Measurements from ENCODE around the gene UMAD1.

Gene UMAD1

GRCh38 chr7:7720750-7721621 is 80.4 kb downstream of the UMAD1 start:
- DNase-seq (ENCODE audit: low read depth in 2 of 2, low spot score in 1 of 2) = no peak

- DNase-seq (ENCODE audit: low read depth in 2 of 2, low spot score in 1 of 2) = no peak
Observed at GRCh38 chr7:7731732-7732131, 91.2 kb downstream of the UMAD1 start.

- DNase-seq (ENCODE audit: low read depth in 2 of 2, low spot score in 1 of 2) = no peak
Observed at GRCh38 chr7:7732621-7733281, 92.2 kb downstream of the UMAD1 start.

- no peak for DNase-seq (ENCODE audit: low read depth in 2 of 2, low spot score in 1 of 2)
Observed at GRCh38 chr7:7736671-7737070, 96.1 kb downstream of the UMAD1 start.

- DNase-seq (ENCODE audit: low read depth in 2 of 2, low spot score in 1 of 2) = no peak
Observed at GRCh38 chr7:7737674-7738073, 97.1 kb downstream of the UMAD1 start.

GRCh38 chr7:7738177-7738576 is 97.6 kb downstream of the UMAD1 start:
- DNase-seq (ENCODE audit: low read depth in 2 of 2, low spot score in 1 of 2) = no peak

GRCh38 chr7:7738622-7739021 is 98.1 kb downstream of the UMAD1 start:
- no peak for DNase-seq (ENCODE audit: low read depth in 2 of 2, low spot score in 1 of 2)

GRCh38 chr7:7739204-7740036 is 98.9 kb downstream of the UMAD1 start:
- DNase-seq (ENCODE audit: low read depth in 2 of 2, low spot score in 1 of 2) = no peak

- no peak for DNase-seq (ENCODE audit: low read depth in 2 of 2, low spot score in 1 of 2)
Observed at GRCh38 chr7:7740037-7740355, 99.4 kb downstream of the UMAD1 start.

- DNase-seq (ENCODE audit: low read depth in 2 of 2, low spot score in 1 of 2) = no peak
Observed at GRCh38 chr7:7742223-7742622, 101.7 kb downstream of the UMAD1 start.

- DNase-seq (ENCODE audit: low read depth in 2 of 2, low spot score in 1 of 2) = no peak
Observed at GRCh38 chr7:7745258-7745657, 104.7 kb downstream of the UMAD1 start.

- no peak for DNase-seq (ENCODE audit: low read depth in 2 of 2, low spot score in 1 of 2)
Observed at GRCh38 chr7:7745966-7746365, 105.4 kb downstream of the UMAD1 start.

- no peak for DNase-seq (ENCODE audit: low read depth in 2 of 2, low spot score in 1 of 2)
Observed at GRCh38 chr7:7746458-7746857, 105.9 kb downstream of the UMAD1 start.

- no peak for DNase-seq (ENCODE audit: low read depth in 2 of 2, low spot score in 1 of 2)
Observed at GRCh38 chr7:7750571-7751242, 110.2 kb downstream of the UMAD1 start.

GRCh38 chr7:7751243-7752092 is 110.9 kb downstream of the UMAD1 start:
- DNase-seq (ENCODE audit: low read depth in 2 of 2, low spot score in 1 of 2) = no peak

- no peak for DNase-seq (ENCODE audit: low read depth in 2 of 2, low spot score in 1 of 2)
Observed at GRCh38 chr7:7756577-7756976, 116.0 kb downstream of the UMAD1 start.

GRCh38 chr7:7757576-7757975 is 117.0 kb downstream of the UMAD1 start:
- no peak for DNase-seq (ENCODE audit: low read depth in 2 of 2, low spot score in 1 of 2)

- no peak for DNase-seq (ENCODE audit: low read depth in 2 of 2, low spot score in 1 of 2)
Observed at GRCh38 chr7:7761340-7761973, 120.9 kb downstream of the UMAD1 start.

- no peak for DNase-seq (ENCODE audit: low read depth in 2 of 2, low spot score in 1 of 2)
Observed at GRCh38 chr7:7761974-7762779, 121.6 kb downstream of the UMAD1 start.
